PC-3 (cell line): ENCODE measurements around the gene AP2A1. TPM values are rescaled to one million over a fixed set of nuclear protein-coding genes. Genes with fewer than 3 reads are reported as not detected.

Experiments used
- ATAC-seq: fragments of 200-7000 bp; cut with Tn5 transposase; 2 replicates; pipeline ENCODE4 v1.9.1; 2020; ENCODE audit warnings: mild to moderate bottlenecking, moderate library complexity
- BruUV-seq: library from RNA; stranded (reverse); fragments of 400-500 nt; replicated peaks from 2 replicates; lab custom pipeline; 2021; lab: Mats Ljungman, UMichigan
- CTCF ChIA-PET: fragments of 300-600 bp; sonication (Branson Sonifier 250); formaldehyde crosslinking; loops from one replicate; lab custom pipeline; 2022; ENCODE audit warnings: antibody characterized with exemption; lab: Charles Lee
- POLR2A ChIA-PET: fragments of 300-600 bp; sonication (Branson Sonifier 250); formaldehyde crosslinking; loops from one replicate; lab custom pipeline; 2022; ENCODE audit warnings: antibody characterized with exemption; ENCODE audit not compliant: unreplicated experiment; lab: Charles Lee
- DNase-seq: peaks from one replicate; pipeline ENCODE4 v3.0.0-alpha.2; 2015
- H2AFZ ChIP-seq: fragments of 300-600 bp; sonication (generic); 2 replicates; pipeline ENCODE4 v1.6.0; 2016; ENCODE audit warnings: antibody characterized with exemption, low read length
- H3F3A ChIP-seq: fragments of 300-600 bp; sonication (generic); one replicate; pipeline ENCODE4 v1.6.0; 2017; ENCODE audit warnings: antibody characterized with exemption, low read length, control low read depth, mild to moderate bottlenecking; ENCODE audit not compliant: unreplicated experiment
- H3K27ac ChIP-seq: fragments of 300-600 bp; sonication (generic); 2 replicates; pipeline ENCODE4 v1.5.1; 2016; ENCODE audit warnings: mild to moderate bottlenecking, low read length
- H3K27me3 ChIP-seq: fragments of 300-600 bp; sonication (generic); 2 replicates; pipeline ENCODE4 v1.6.1; 2016; ENCODE audit warnings: low read length, mixed read lengths
- H3K36me3 ChIP-seq: fragments of 300-600 bp; sonication (generic); 2 replicates; pipeline ENCODE4 v1.6.1; 2016; ENCODE audit warnings: low read depth, mixed run types, low read length, mixed read lengths
- H3K4me1 ChIP-seq: fragments of 300-600 bp; sonication (generic); 2 replicates; pipeline ENCODE4 v1.5.1; 2016; ENCODE audit warnings: low read length; ENCODE audit not compliant: insufficient read depth
- H3K4me2 ChIP-seq: fragments of 300-600 bp; sonication (generic); 2 replicates; pipeline ENCODE4 v1.6.0; 2016; ENCODE audit warnings: low read length
- H3K4me3 ChIP-seq: fragments of 300-600 bp; sonication (generic); 2 replicates; pipeline ENCODE4 v1.5.1; 2016; ENCODE audit warnings: mild to moderate bottlenecking, low read length, mixed read lengths
- H3K79me2 ChIP-seq: fragments of 300-600 bp; sonication (generic); 2 replicates; pipeline ENCODE4 v1.6.1; 2017; ENCODE audit warnings: low read length, mixed read lengths
- H3K9ac ChIP-seq: fragments of 300-600 bp; sonication (generic); 2 replicates; pipeline ENCODE4 v1.6.0; 2016; ENCODE audit warnings: mild to moderate bottlenecking, low read length
- H3K9me2 ChIP-seq: fragments of 300-600 bp; sonication (generic); replicated peaks from 2 replicates; pipeline ENCODE4 v1.6.1; 2016; ENCODE audit warnings: mixed run types, low read length, mixed read lengths
- H3K9me3 ChIP-seq: fragments of 300-600 bp; sonication (generic); 2 replicates; pipeline ENCODE4 v1.6.1; 2016; ENCODE audit warnings: low read length, mixed read lengths
- H4K20me1 ChIP-seq: fragments of 300-600 bp; sonication (generic); 2 replicates; pipeline ENCODE4 v1.6.1; 2016; ENCODE audit warnings: low read length, mixed read lengths
- CTCF ChIP-seq: fragments of 300-600 bp; sonication (generic); conservative IDR thresholded peaks from 2 replicates; pipeline ENCODE4 v1.5.1; 2017; ENCODE audit warnings: antibody characterized with exemption, low read depth, mild to moderate bottlenecking, low read length
- EZH2 ChIP-seq: fragments of 300-600 bp; sonication (generic); IDR thresholded peaks from one replicate; pipeline ENCODE4 v1.6.1; 2017; ENCODE audit warnings: antibody characterized with exemption, mild to moderate bottlenecking, low read length; ENCODE audit not compliant: unreplicated experiment
- EZH2phosphoT487 ChIP-seq: fragments of 300-600 bp; sonication (generic); IDR thresholded peaks from 2 replicates; pipeline ENCODE4 v1.6.1; 2018; ENCODE audit warnings: mild to moderate bottlenecking, antibody characterized with exemption, low read length, borderline replicate concordance
- intact Hi-C: fragments of 100-400 bp; cut with micrococcal nuclease; formaldehyde crosslinking; loops from 2 replicates; pipeline ENCODE4 v1.9.0; 2023
- total RNA-seq: library from RNA; depleted of rRNA; stranded (reverse); fragments of >200 nt; gene quantifications from 2 replicates; pipeline ENCODE4 v1.2.3, GENCODE V29; 2014

The AP2A1 gene
- total RNA-seq, 1 experiment from 2014 or later = 143 TPM

- DNase-seq = no peak
- H3K4me3 ChIP-seq = no peak overlapping the region
- peaks cover 5% of the 10 kb centered on the region for H3K4me1 ChIP-seq
- H3K36me3 ChIP-seq = no peaks in the 10 kb centered on the region
- H3K9me2 ChIP-seq = no peaks in the 10 kb centered on the region
- H3K27me3 ChIP-seq = no peaks in the 10 kb centered on the region
- H3K79me2 ChIP-seq = no peaks in the 10 kb centered on the region
- BruUV-seq = no TSS peak
- no peak overlapping the region for H3K27ac ChIP-seq
- ChIA-PET CTCF (no interaction called here), POLR2A (interaction anchor here (0.6 kb wide), 1 partner anchor 48 kb away, joined by 10 read pairs; no protein-coding TSS in a partner anchor)
- H2AFZ ChIP-seq = no peak overlapping the region
- H3F3A ChIP-seq = no peaks in the 10 kb centered on the region
- no peak for TF ChIP-seq EZH2phosphoT487
- no peak for TF ChIP-seq EZH2
- no peak for TF ChIP-seq CTCF
- H3K4me2 ChIP-seq = no peak overlapping the region
- no peaks in the 10 kb centered on the region for H3K9me3 ChIP-seq
- intact Hi-C loops = no loop called here
- H4K20me1 ChIP-seq = no peaks in the 10 kb centered on the region
- H3K9ac ChIP-seq = no peak overlapping the region
- no peak for ATAC-seq
Measured at GRCh38 chr19:49727217-49728030, 39.4 kb upstream of the AP2A1 start.

- Histone ChIP-seq H3K36me3 (no peaks in the 10 kb centered on the region), H3K79me2 (no peaks in the 10 kb centered on the region), H3K9ac (no peak overlapping the region), H3K27ac (no peak overlapping the region), H3K4me2 (no peak overlapping the region), H3K9me3 (no peaks in the 10 kb centered on the region), H4K20me1 (no peaks in the 10 kb centered on the region), H3K4me3 (no peak overlapping the region), H3K27me3 (no peaks in the 10 kb centered on the region), H3K9me2 (no peaks in the 10 kb centered on the region), H3F3A (no peaks in the 10 kb centered on the region), H2AFZ (no peak overlapping the region), H3K4me1 (no peaks in the 10 kb centered on the region)
- POLR2A ChIA-PET = interaction anchor here (0.6 to 0.7 kb wide), 3 partner anchors 13 to 164 kb away, joined by 3 to 4 read pairs (median 3); no protein-coding TSS in a partner anchor
- CTCF ChIA-PET = no interaction called here
- no peak for ATAC-seq
- no peak for DNase-seq
- intact Hi-C loops = no loop called here
- TF ChIP-seq EZH2phosphoT487 (no peak), CTCF (no peak), EZH2 (no peak)
- BruUV-seq = no TSS peak
Measured at GRCh38 chr19:49730166-49730565, 36.6 kb upstream of the AP2A1 start.

GRCh38 chr19:49738268-49738667 is 28.5 kb upstream of the AP2A1 start:
- no peak overlapping the region for H2AFZ ChIP-seq
- no peaks in the 10 kb centered on the region for H3F3A ChIP-seq
- H4K20me1 ChIP-seq = no peaks in the 10 kb centered on the region
- H3K4me3 ChIP-seq = no peak overlapping the region
- no peaks in the 10 kb centered on the region for H3K27me3 ChIP-seq
- H3K9ac ChIP-seq = no peak overlapping the region
- H3K9me2 ChIP-seq = no peaks in the 10 kb centered on the region
- TF ChIP-seq CTCF (no peak), EZH2phosphoT487 (no peak), EZH2 (no peak)
- H3K36me3 ChIP-seq = no peaks in the 10 kb centered on the region
- intact Hi-C loops = no loop called here
- ChIA-PET POLR2A (no interaction called here), CTCF (no interaction called here)
- H3K9me3 ChIP-seq = no peaks in the 10 kb centered on the region
- no peak overlapping the region for H3K27ac ChIP-seq
- BruUV-seq = no TSS peak
- ATAC-seq = no peak
- H3K4me2 ChIP-seq = no peak overlapping the region
- H3K4me1 ChIP-seq = no peaks in the 10 kb centered on the region
- no peaks in the 10 kb centered on the region for H3K79me2 ChIP-seq
- DNase-seq = no peak
